Neural progenitor cell (in vitro differentiated cells): ENCODE measurements around the gene TANC1. TPM values are rescaled to one million over a fixed set of nuclear protein-coding genes. Genes with fewer than 3 reads are reported as not detected.

Experiments used
- DNase-seq: peaks from one replicate; pipeline ENCODE4 v3.0.0-alpha.2; 2016; ENCODE audit warnings: low spot score
- H2AFZ ChIP-seq: fragments of 200-600 bp; sonication (generic); replicated peaks from 2 replicates; pipeline ENCODE4 v1.6.1; 2016; ENCODE audit warnings: antibody characterized with exemption
- H3F3A ChIP-seq: fragments of 200-600 bp; sonication (generic); 2 replicates; pipeline ENCODE4 v1.6.1; 2016; ENCODE audit warnings: antibody characterized with exemption, low read depth
- H3K27ac ChIP-seq: fragments of 200-600 bp; sonication (generic); 2 replicates; pipeline ENCODE4 v1.5.1; 2016; ENCODE audit warnings: mild to moderate bottlenecking
- H3K27me3 ChIP-seq: fragments of 200-600 bp; sonication (generic); 2 replicates; pipeline ENCODE4 v1.6.1; 2016; ENCODE audit warnings: mild to moderate bottlenecking, moderate library complexity
- H3K36me3 ChIP-seq: fragments of 200-600 bp; sonication (generic); 2 replicates; pipeline ENCODE4 v1.5.1; 2016
- H3K4me1 ChIP-seq: fragments of 200-600 bp; sonication (generic); 2 replicates; pipeline ENCODE4 v1.6.1; 2016; ENCODE audit warnings: mixed run types
- H3K4me2 ChIP-seq: fragments of 200-600 bp; sonication (generic); 2 replicates; pipeline ENCODE4 v1.6.1; 2016
- H3K4me3 ChIP-seq: fragments of 200-600 bp; sonication (generic); 2 replicates; pipeline ENCODE4 v1.5.1; 2016
- H3K79me2 ChIP-seq: fragments of 200-600 bp; sonication (generic); 2 replicates; pipeline ENCODE4 v1.6.1; 2016; ENCODE audit warnings: low read depth
- H3K9ac ChIP-seq: fragments of 200-600 bp; sonication (generic); 2 replicates; pipeline ENCODE4 v1.6.1; 2016
- H3K9me3 ChIP-seq: fragments of 200-600 bp; sonication (generic); 2 replicates; pipeline ENCODE4 v1.5.1; 2016; ENCODE audit warnings: low read depth
- H4K20me1 ChIP-seq: fragments of 200-600 bp; sonication (generic); 2 replicates; pipeline ENCODE4 v1.6.1; 2016; ENCODE audit warnings: low read depth
- H3K27ac Mint-ChIP-seq: 3 replicates; pipeline ENCODE4 v1.8.0; 2021; ENCODE audit warnings: mixed read lengths
- H3K27me3 Mint-ChIP-seq: 2 replicates; pipeline ENCODE4 v1.8.0; 2022; ENCODE audit warnings: low read depth, mild to moderate bottlenecking, inconsistent platforms, moderate library complexity, mixed read lengths; ENCODE audit not compliant: insufficient read depth
- H3K36me3 Mint-ChIP-seq: 3 replicates; pipeline ENCODE4 v1.8.0; 2021; ENCODE audit warnings: mixed read lengths
- H3K4me1 Mint-ChIP-seq: 3 replicates; pipeline ENCODE4 v1.8.0; 2021; ENCODE audit warnings: mixed read lengths
- H3K4me3 Mint-ChIP-seq: 3 replicates; pipeline ENCODE4 v1.8.0; 2021; ENCODE audit warnings: mild to moderate bottlenecking, moderate library complexity, mixed read lengths
- H3K9me3 Mint-ChIP-seq: 3 replicates; pipeline ENCODE4 v1.8.0; 2020; ENCODE audit warnings: mixed read lengths
- CTCF ChIP-seq: fragments of 200-600 bp; sonication (generic); IDR thresholded peaks from 2 replicates; pipeline ENCODE4 v1.5.1; 2017; ENCODE audit warnings: antibody characterized with exemption, mild to moderate bottlenecking
- EZH2 ChIP-seq: fragments of 200-600 bp; sonication (generic); IDR thresholded peaks from 2 replicates; pipeline ENCODE4 v1.6.1; 2017; ENCODE audit warnings: antibody characterized with exemption, mild to moderate bottlenecking, moderate library complexity
- EZH2phosphoT487 ChIP-seq: fragments of 200-600 bp; sonication (generic); IDR thresholded peaks from 2 replicates; pipeline ENCODE4 v1.6.1; 2017; ENCODE audit warnings: antibody characterized with exemption
- total RNA-seq: library from RNA; depleted of rRNA; stranded (reverse); fragments of >200 nt; gene quantifications from 2 replicates; pipeline ENCODE4 v1.2.3, GENCODE V29; 2015; ENCODE audit warnings: low replicate concordance

Gene TANC1
- total RNA-seq, 1 donor from 2014 or later: 11.9 TPM

GRCh38 chr2:159153463-159153862 lies 185.0 kb downstream of the TANC1 start:
- no peaks in the 10 kb centered on the region for H3F3A ChIP-seq
- Mint-ChIP-seq H3K27me3 (no peaks in the 10 kb centered on the region), H3K36me3 (peaks cover 7% of the 10 kb centered on the region), H3K4me3 (no peak overlapping the region), H3K4me1 (peaks cover 55% of the 10 kb centered on the region), H3K9me3 (no peaks in the 10 kb centered on the region), H3K27ac (peak overlapping the region; percentile 20)
- H3K9me3 ChIP-seq: no peaks in the 10 kb centered on the region
- no peak overlapping the region for H3K4me3 ChIP-seq
- peaks cover 60% of the 10 kb centered on the region for H3K4me1 ChIP-seq
- H3K79me2 ChIP-seq: no peaks in the 10 kb centered on the region
- H2AFZ ChIP-seq: no peak overlapping the region
- no peak for TF ChIP-seq CTCF
- no peak for TF ChIP-seq EZH2phosphoT487
- TF ChIP-seq EZH2: no peak
- no peaks in the 10 kb centered on the region for H3K36me3 ChIP-seq
- H3K4me2 ChIP-seq: no peak overlapping the region
- no peak overlapping the region for H3K9ac ChIP-seq
- no peak overlapping the region for H3K27ac ChIP-seq
- no peaks in the 10 kb centered on the region for H4K20me1 ChIP-seq
- no peaks in the 10 kb centered on the region for H3K27me3 ChIP-seq
- DNase-seq: no peak

GRCh38 chr2:159153951-159154350 lies 185.5 kb downstream of the TANC1 start:
- no peaks in the 10 kb centered on the region for H3K27me3 ChIP-seq
- Mint-ChIP-seq H3K4me1 (peaks cover 55% of the 10 kb centered on the region), H3K27ac (peak overlapping the region; percentile 20), H3K4me3 (no peak overlapping the region), H3K36me3 (peaks cover 7% of the 10 kb centered on the region), H3K27me3 (no peaks in the 10 kb centered on the region), H3K9me3 (no peaks in the 10 kb centered on the region)
- no peak overlapping the region for H3K4me3 ChIP-seq
- no peaks in the 10 kb centered on the region for H3K79me2 ChIP-seq
- H3K4me2 ChIP-seq: peak overlapping the region; percentile 8
- no peak for DNase-seq
- no peak overlapping the region for H2AFZ ChIP-seq
- H3F3A ChIP-seq: no peaks in the 10 kb centered on the region
- H3K9me3 ChIP-seq: no peaks in the 10 kb centered on the region
- H3K4me1 ChIP-seq: peaks cover 56% of the 10 kb centered on the region
- H3K36me3 ChIP-seq: no peaks in the 10 kb centered on the region
- TF ChIP-seq CTCF: no peak
- TF ChIP-seq EZH2phosphoT487: no peak
- TF ChIP-seq EZH2: no peak
- H3K9ac ChIP-seq: no peak overlapping the region
- H3K27ac ChIP-seq: no peak overlapping the region
- no peaks in the 10 kb centered on the region for H4K20me1 ChIP-seq

GRCh38 chr2:159154366-159154765 lies 185.9 kb downstream of the TANC1 start:
- no peaks in the 10 kb centered on the region for H3K27me3 Mint-ChIP-seq
- peaks cover 7% of the 10 kb centered on the region for H3K36me3 Mint-ChIP-seq
- Histone ChIP-seq H3K9ac (no peak overlapping the region), H3K36me3 (no peaks in the 10 kb centered on the region), H3F3A (no peaks in the 10 kb centered on the region), H3K79me2 (no peaks in the 10 kb centered on the region), H3K9me3 (no peaks in the 10 kb centered on the region), H4K20me1 (no peaks in the 10 kb centered on the region), H3K4me3 (no peak overlapping the region), H3K4me1 (peaks cover 51% of the 10 kb centered on the region), H2AFZ (no peak overlapping the region), H3K4me2 (peak overlapping the region; percentile 8), H3K27ac (no peak overlapping the region), H3K27me3 (no peaks in the 10 kb centered on the region)
- DNase-seq: peak; percentile 54
- TF ChIP-seq EZH2: no peak
- H3K4me1 Mint-ChIP-seq: peaks cover 55% of the 10 kb centered on the region
- H3K4me3 Mint-ChIP-seq: no peak overlapping the region
- H3K9me3 Mint-ChIP-seq: no peaks in the 10 kb centered on the region
- H3K27ac Mint-ChIP-seq: no peak overlapping the region

GRCh38 chr2:159155320-159155719 lies 186.9 kb downstream of the TANC1 start:
- no peak overlapping the region for H3K9ac ChIP-seq
- no peaks in the 10 kb centered on the region for H3K36me3 ChIP-seq
- H3K27ac Mint-ChIP-seq: no peak overlapping the region

More at GRCh38 chr2:159155320-159155719, 186.9 kb downstream of the TANC1 start:
- Mint-ChIP-seq H3K9me3 (no peaks in the 10 kb centered on the region), H3K4me3 (no peak overlapping the region), H3K27me3 (no peaks in the 10 kb centered on the region), H3K36me3 (peaks cover 7% of the 10 kb centered on the region), H3K4me1 (peaks cover 55% of the 10 kb centered on the region)
- Histone ChIP-seq H2AFZ (no peak overlapping the region), H3K27me3 (no peaks in the 10 kb centered on the region), H3K4me2 (no peak overlapping the region), H3K4me3 (no peak overlapping the region), H3K9me3 (no peaks in the 10 kb centered on the region), H3K27ac (no peak overlapping the region), H3F3A (no peaks in the 10 kb centered on the region), H4K20me1 (no peaks in the 10 kb centered on the region), H3K4me1 (peaks cover 42% of the 10 kb centered on the region), H3K79me2 (no peaks in the 10 kb centered on the region)
- no peak for DNase-seq
- no peak for TF ChIP-seq EZH2phosphoT487
